HCT116 (cell line): ENCODE data around the gene RUNX1.

ENCODE experiments used
- ATF3 ChIP-seq: IDR thresholded peaks from 2 replicates; pipeline ENCODE4 v1.6.1; 2012
- CTCF ChIP-seq, 3 experiments: fragments of 200-600 bp in 1 of 3; sonication (generic) in 1 of 3; IDR thresholded peaks in 2 of 3; conservative IDR thresholded peaks in 1 of 3; 2 replicates each; pipeline ENCODE4 v1.5.1; 2012 to 2017; ENCODE audit warnings: low read depth in 2 of 3, low read length in 2 of 3, antibody characterized with exemption in 1 of 3, borderline replicate concordance in 1 of 3, control low read depth in 1 of 3, mild to moderate bottlenecking in 1 of 3, mixed read lengths in 1 of 3, mixed run types in 1 of 3, moderate library complexity in 1 of 3; ENCODE audit not compliant: insufficient read depth in 1 of 3
- POLR2AphosphoS5 ChIP-seq: IDR thresholded peaks from 2 replicates; pipeline ENCODE4 v1.6.1; 2011; ENCODE audit warnings: mild to moderate bottlenecking, low read depth, low read length, moderate library complexity
- REST ChIP-seq: IDR thresholded peaks from 2 replicates; pipeline ENCODE4 v1.6.1; 2012; ENCODE audit warnings: low read depth

- TF ChIP-seq CTCF (IDR thresholded peaks at IDR 0.05 in 2 of 3, conservative IDR thresholded peaks at IDR 0.05 in 1 of 3; ENCODE audit: borderline replicate concordance in 1 of 3, insufficient read depth in 1 of 3, low read depth in 2 of 3, low read length in 2 of 3) (no peak), ATF3 (no peak), POLR2AphosphoS5 (no peak), REST (no peak)
Measured at GRCh38 chr21:34970167-34970500, 79.0 kb downstream of the RUNX1 start.
